NCI-H2107 treated with DMSO at 0.1 percent for 48 hours (cell line): ENCODE data around the gene PMAIP1.

Source experiments
- DNase-seq: peaks from one replicate; lab custom pipeline; 2025; ENCODE audit not compliant: unreplicated experiment; lab: John Stamatoyannopoulos, UW

The PMAIP1 gene

DNA sequence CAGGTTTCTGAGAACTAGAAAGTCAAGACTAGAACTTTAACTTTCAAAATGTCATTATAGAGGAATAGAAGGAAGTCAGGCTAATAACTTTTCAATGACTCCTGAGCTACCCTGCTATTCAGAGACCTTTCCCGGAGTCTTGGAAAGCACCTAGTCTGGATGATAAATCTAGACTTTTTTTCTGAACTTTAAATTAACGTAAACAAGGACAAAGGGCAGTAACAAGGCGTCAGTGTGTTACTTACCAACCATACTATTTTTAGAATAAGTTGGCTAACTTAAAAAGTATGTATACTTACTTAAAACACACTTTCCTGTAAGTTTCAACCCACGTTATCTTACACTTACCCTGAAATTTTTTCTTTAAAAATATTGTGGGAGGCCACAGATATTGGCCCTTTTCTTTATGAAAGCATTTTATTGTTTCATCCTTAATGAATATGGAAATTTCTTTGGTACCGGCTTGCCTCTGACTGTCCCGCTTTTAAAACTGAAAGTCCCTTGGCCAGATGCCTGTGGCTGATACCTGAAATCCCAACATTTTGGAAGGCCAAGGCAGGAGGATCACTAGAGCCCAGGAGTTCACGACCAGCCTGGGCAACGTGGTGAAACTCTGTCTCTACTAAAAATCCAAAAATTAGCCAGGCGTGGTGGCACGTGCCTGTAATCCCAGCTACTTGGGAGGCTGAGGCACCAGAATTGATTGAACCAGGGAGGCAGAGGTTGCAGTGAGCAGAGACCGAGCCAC lies 9.7 kb downstream of the PMAIP1 start:
- no peak for DNase-seq

DNA sequence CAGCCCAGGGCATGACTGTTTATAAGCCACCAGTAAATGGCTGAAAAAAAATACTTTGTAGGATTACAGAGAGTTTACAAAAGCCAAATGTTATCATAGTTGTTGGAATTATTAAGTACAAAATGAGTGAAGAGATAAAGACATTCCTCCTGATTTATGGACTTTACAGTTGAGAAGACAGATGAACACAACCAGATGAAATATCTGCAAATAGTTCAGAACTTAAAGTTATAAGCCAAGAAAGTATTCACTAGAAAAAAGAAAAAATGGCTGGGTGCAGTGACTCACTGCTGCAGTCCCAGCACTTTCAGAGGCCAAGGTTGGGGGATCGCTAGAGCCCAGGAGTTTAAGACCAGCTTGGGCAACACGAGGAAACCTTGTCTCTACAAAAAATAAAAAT lies 11.2 kb downstream of the PMAIP1 start:
- DNase-seq = no peak

DNA sequence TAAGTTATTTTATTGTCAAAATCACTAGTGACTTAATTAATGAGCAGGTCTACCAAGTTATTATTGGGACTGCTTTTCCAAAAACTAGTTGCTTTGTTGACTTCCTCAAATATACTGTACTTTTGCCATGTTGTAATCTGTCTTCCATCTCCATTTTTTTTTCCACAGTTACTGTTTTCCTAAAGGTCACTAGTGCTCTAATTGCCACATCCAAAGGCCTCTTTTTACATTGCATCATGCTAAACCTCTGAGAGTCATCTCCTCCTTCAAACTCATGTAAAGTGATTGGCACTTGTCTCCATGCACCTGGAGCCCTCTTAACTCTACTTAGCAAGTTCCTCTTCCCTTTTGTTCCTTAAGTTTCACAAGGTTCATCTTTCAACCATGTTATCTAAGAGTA lies 11.8 kb downstream of the PMAIP1 start:
- DNase-seq = no peak

DNA sequence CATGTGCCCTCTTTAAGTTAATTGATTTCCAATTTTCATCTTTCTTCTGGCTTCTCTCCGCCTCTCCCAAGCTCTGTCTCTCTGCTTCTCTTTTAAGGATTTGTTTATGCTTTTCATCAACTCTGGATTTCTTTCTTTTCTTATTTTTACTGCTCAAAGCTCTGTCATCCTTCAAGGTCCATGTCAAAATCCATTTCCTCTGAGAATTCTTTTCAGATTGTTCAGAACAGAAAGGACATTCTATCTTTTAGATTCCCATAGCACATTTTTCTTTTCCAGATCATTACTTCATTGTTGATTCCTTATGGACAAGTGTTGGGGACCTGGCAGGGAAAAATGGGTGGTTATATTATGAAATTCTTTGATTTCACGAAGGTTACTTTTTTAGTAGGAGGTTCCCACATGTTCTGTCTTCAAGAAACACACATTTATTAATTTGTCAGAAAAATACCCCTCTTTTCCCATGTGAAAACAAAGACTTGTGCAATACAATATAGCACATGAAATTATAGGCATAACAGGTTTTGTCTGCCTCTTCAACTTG lies 12.3 kb downstream of the PMAIP1 start:
- DNase-seq = no peak

DNA sequence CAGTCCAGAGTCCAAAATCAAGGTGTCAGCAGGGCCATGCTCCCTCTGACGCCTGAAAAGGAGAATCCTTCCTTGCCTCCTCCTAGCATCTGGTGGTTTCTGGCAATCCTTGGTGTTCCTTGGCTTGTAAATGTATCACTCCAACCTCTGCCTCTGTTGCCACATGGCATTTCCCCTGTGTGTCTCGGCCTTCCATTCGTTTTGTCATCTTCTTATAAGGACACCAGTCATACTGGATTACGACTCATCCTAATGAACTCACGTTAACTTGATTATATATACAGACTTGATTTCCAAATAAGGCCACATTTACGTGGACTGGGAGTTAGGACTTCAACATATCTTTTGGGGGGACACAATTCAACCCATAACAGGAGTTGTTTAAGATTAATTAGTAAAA lies 15.8 kb downstream of the PMAIP1 start:
- DNase-seq = no peak

DNA sequence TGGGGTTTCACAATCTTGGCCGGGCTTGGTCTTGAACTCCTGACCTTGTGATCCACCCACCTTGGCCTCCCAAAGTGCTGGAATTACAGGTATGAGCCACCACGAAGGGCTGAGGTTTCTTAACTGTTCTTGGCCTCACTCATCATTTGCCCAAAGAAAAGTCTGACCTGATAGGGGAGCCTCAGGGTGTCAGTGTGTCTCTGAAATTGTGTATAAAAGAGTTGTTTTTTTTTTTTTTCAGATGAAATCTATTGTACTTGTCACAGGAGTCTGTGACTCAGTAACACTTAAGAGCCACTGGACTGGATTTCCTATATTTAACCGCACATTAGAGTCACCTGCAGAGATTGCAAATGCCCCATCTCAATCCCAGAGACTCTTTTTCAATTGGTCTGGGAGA lies 16.9 kb downstream of the PMAIP1 start:
- DNase-seq = no peak

DNA sequence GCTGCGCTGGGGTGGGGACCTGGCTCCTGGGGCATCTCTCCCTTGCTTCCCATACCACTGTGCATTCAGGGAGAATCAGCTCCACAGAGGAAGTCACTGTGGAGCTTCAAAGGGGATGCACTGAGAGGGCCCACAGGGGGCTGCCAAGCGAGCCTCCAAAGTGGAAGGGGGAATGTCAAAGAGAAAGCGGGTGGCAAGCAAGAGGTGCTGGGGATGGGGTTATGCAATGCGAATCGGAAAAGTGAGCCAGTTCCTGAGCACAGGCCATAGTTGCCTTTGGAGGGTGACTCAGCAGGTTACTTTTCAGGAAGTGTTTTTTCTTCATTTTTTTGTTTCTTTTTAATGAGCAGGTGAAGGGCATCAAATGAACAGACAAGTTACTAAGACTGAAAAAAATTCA lies 17.6 kb downstream of the PMAIP1 start:
- no peak for DNase-seq

GRCh38 chr18:59918320-59918755 lies 18.5 kb downstream of the PMAIP1 start:
- peak; percentile 75 for DNase-seq

GRCh38 chr18:59918997-59919396 lies 19.2 kb downstream of the PMAIP1 start:
- no peak for DNase-seq

GRCh38 chr18:59921384-59921891 lies 21.6 kb downstream of the PMAIP1 start:
- no peak for DNase-seq

- DNase-seq = peak; percentile 84
These were observed 23.9 kb downstream of the PMAIP1 start for GRCh38 chr18:59923539-59924196.

DNA sequence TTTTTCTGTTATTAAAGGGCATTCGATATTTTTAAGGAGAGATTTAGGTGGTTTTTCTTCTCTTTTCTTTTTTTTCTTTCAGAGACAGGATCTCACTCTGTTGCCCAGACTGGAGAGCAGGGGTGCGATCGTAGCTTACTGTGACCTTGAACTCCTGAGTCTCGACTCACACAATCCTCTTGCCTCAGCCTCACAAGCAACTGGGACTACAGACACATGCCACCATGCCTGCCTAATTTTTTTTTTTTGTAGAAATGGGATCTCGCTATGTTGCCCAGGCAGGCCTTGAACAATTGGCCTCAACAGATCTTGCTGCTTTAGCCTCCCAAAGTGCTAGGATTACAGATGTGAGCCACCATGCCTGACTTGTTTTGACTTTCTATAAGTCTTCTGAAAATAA lies 26.3 kb downstream of the PMAIP1 start:
- DNase-seq = no peak

DNA sequence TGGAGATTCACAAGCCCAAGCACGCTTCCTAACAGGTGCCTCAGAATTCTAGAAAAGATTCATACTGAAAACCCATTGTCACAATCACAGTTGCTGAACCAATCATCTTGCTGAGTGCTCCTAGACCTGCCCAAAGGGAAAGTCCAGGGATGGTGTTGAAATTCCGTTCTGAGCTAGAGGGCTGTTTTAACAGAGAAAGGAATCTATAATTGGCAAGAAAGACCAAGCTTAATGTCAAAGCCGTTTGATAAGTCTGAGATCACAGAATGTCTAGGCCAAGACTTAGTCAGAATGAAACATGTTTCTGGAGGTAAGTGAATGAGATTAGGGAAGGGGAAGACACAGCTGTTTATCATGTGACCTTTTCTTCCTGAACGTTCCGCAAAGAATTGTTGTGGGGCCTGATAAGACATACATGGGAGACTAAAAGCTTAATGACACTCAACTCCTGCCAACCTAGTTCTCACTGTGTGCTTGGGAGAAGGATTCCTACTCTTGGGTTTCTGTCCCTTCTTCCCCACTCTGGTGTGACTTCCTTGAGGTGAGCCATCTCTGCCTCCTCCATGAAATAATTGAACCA lies 27.5 kb downstream of the PMAIP1 start:
- no peak for DNase-seq

GRCh38 chr18:59928201-59928600 lies 28.4 kb downstream of the PMAIP1 start:
- no peak for DNase-seq

- no peak for DNase-seq
These were observed 30.0 kb downstream of the PMAIP1 start for GRCh38 chr18:59929621-59930295.

GRCh38 chr18:59932401-59932800 lies 32.6 kb downstream of the PMAIP1 start:
- DNase-seq = peak; percentile 32

DNA sequence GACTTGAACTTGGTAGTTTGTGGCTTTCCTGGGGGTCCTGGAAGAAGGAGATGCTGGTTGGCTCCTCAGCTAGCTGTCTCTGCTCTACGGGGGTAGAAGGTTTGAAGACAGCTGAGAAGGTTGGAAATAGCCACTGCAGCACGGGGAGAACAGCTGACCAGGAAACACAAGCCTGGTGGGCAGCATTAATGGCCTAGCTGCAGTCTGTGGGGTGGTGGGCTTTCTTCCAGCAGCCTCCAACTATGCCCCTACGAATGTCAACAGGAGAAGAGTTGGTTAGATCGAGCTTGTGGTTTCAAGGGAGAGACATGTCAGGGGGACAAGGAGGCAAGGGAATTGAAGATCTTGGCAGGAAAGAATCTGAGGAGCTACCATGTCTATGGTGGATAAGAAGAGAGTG lies 38.9 kb downstream of the PMAIP1 start:
- DNase-seq = no peak

DNA sequence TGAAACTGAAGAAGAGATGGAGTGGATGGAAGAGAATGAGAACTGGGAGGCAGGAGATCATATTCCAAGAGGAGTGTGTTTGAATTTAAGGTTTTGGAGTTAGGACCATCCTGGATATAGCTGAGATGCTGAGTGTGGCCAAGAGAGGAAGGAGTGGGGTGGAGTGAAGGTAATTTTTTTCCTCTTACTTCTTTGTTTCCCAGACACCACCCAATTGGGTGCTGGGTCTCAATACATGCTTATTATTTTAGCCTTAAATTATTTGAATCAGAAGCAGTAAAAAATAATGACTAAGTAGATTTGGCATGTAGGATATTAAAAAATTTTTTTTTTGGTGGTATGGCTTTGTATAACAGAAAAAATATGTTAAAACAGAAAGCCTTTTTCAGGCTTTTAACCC lies 39.3 kb downstream of the PMAIP1 start:
- no peak for DNase-seq

DNA sequence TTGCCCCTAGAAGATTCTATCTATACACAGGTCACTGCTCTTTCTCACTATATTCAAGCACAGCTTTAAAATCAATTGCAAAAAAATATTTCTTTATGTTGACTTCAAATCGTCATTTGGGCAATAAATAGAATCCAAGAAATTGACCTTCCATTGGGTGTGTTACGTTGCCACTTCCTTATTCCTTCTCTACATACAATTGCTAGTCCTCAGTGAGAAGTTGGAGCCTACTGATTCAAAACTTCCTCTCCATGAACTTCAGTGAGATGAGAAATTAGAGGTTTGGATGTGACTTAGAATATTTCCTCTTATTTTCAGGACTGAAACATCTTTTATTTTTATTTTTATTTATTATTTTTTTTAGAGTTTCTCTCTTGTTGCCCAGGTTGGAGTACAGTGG lies 40.3 kb downstream of the PMAIP1 start:
- DNase-seq = no peak

- DNase-seq = no peak
These were observed 41.5 kb downstream of the PMAIP1 start for GRCh38 chr18:59941331-59941730.

DNA sequence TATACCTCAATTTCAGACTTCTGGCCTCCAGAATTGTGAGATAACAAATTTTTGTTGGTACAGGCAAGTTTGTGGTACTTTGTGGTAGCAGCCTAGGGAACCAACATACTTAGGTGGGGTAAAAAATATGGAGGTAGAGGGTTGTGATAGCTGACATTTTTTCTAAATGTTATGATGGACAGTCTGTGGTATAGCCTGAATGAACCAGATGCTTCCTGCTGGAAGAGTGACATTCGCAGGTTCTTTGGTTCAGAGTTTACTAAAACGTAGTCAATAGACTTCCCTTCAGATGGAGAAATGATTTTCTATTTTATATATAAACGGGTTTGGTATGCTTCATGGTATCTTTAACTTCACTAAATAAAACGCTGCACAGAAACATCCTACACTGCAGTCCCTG lies 42.8 kb downstream of the PMAIP1 start:
- DNase-seq = no peak
